ENCODE results near the gene NELFB. TPM values are rescaled to one million over a fixed set of nuclear protein-coding genes. Genes with fewer than 3 reads are reported as not detected.

The NELFB gene
- total RNA-seq, 2 experiments from 2014 or later: 70.8 to 75.3 TPM

- ATAC-seq (peak; percentile 46), DNase-seq (peak; percentile 89)
- CTCF ChIA-PET: interaction anchor here (0.6 to 6.8 kb wide), 26 partner anchors 11 to 232 kb away, joined by 3 to 110 read pairs (median 6); partner anchors contain the start of genes ANAPC2, GRIN1, MAN1B1 and NDOR1
- Mint-ChIP-seq H3K36me3 (no peaks in the 10 kb centered on the region), H3K4me1 (peaks cover 18% of the 10 kb centered on the region), H3K9me3 (ENCODE audit: low read depth) (no peaks in the 10 kb centered on the region), H3K4me3 (no peak within 1 kb of the TSS), H3K27me3 (no peaks in the 10 kb centered on the region), H3K27ac (no peak within 1 kb of the TSS)
Measured at GRCh38 chr9:137227054-137227852, 27.9 kb upstream of the NELFB start, which contains the start of gene RNF224. TSS of gene RNF224 (plus strand) at chr9:137227502. CDS start at chr9:137228336, 834 bp downstream.

- no peak for DNase-seq
- no peak for ATAC-seq
- no peak overlapping the region for H3K27ac Mint-ChIP-seq
Measured at GRCh38 chr9:137227853-137228505, 27.1 kb upstream of the NELFB start.

GRCh38 chr9:137228506-137228967 lies 26.6 kb upstream of the NELFB start:
- Mint-ChIP-seq H3K36me3 (no peaks in the 10 kb centered on the region), H3K27me3 (no peaks in the 10 kb centered on the region), H3K4me3 (no peak overlapping the region), H3K4me1 (peaks cover 14% of the 10 kb centered on the region), H3K9me3 (ENCODE audit: low read depth) (no peaks in the 10 kb centered on the region), H3K27ac (no peak overlapping the region)
- ATAC-seq (no peak), DNase-seq (no peak)
- CTCF ChIA-PET: interaction anchor here (0.6 to 6.8 kb wide), 11 partner anchors 10 to 285 kb away, joined by 3 to 110 read pairs (median 17); partner anchors contain the start of genes ANAPC2, NDOR1, SAPCD2 and SSNA1

More at GRCh38 chr9:137227853-137228505, 27.1 kb upstream of the NELFB start:
- Mint-ChIP-seq H3K9me3 (ENCODE audit: low read depth) (no peaks in the 10 kb centered on the region), H3K27me3 (no peaks in the 10 kb centered on the region), H3K4me3 (no peak overlapping the region), H3K36me3 (no peaks in the 10 kb centered on the region), H3K4me1 (peaks cover 15% of the 10 kb centered on the region)
- CTCF ChIA-PET: interaction anchor here (0.7 to 6.8 kb wide), 20 partner anchors 11 to 231 kb away, joined by 3 to 110 read pairs (median 10); partner anchors contain the start of genes ANAPC2, MAN1B1, NDOR1 and NSMF

- no peak for ATAC-seq
- CTCF ChIA-PET: interaction anchor here (0.6 to 3.2 kb wide), 6 partner anchors 11 to 284 kb away, joined by 3 to 19 read pairs (median 4); partner anchors contain the start of genes ANAPC2 and SSNA1
Measured at GRCh38 chr9:137228968-137229896, 25.9 kb upstream of the NELFB start.

GRCh38 chr9:137229903-137230704 lies 25.0 kb upstream of the NELFB start:
- H3K4me3 Mint-ChIP-seq: no peak overlapping the region
- DNase-seq: no peak
- no peaks in the 10 kb centered on the region for H3K9me3 Mint-ChIP-seq (ENCODE audit: low read depth)
- peaks cover 6% of the 10 kb centered on the region for H3K4me1 Mint-ChIP-seq
- no peak for ATAC-seq
- H3K27ac Mint-ChIP-seq: no peak overlapping the region
- H3K27me3 Mint-ChIP-seq: no peaks in the 10 kb centered on the region
- CTCF ChIA-PET: interaction anchor here (0.9 to 2.3 kb wide), 6 partner anchors 10 to 184 kb away, joined by 3 to 7 read pairs (median 4); partner anchors contain the start of genes ANAPC2 and SSNA1
- H3K36me3 Mint-ChIP-seq: no peaks in the 10 kb centered on the region

More at GRCh38 chr9:137228968-137229896, 25.9 kb upstream of the NELFB start:
- H3K4me3 Mint-ChIP-seq: no peak overlapping the region
- DNase-seq: no peak
- no peak overlapping the region for H3K27ac Mint-ChIP-seq
- no peaks in the 10 kb centered on the region for H3K36me3 Mint-ChIP-seq
- H3K4me1 Mint-ChIP-seq: peaks cover 11% of the 10 kb centered on the region
- H3K27me3 Mint-ChIP-seq: no peaks in the 10 kb centered on the region
- no peaks in the 10 kb centered on the region for H3K9me3 Mint-ChIP-seq (ENCODE audit: low read depth)

GRCh38 chr9:137230705-137231371 lies 24.3 kb upstream of the NELFB start, which contains the start of gene SLC34A3:
TSS of gene SLC34A3 (plus strand) at chr9:137230901. CDS start at chr9:137231703, 802 bp downstream.
- DNase-seq: no peak
- H3K27me3 Mint-ChIP-seq: no peaks in the 10 kb centered on the region
- no peak within 1 kb of the TSS for H3K27ac Mint-ChIP-seq
- H3K4me1 Mint-ChIP-seq: peaks cover 2% of the 10 kb centered on the region
- no peak for ATAC-seq
- H3K4me3 Mint-ChIP-seq: no peak within 1 kb of the TSS
- H3K9me3 Mint-ChIP-seq (ENCODE audit: low read depth): no peaks in the 10 kb centered on the region
- no peaks in the 10 kb centered on the region for H3K36me3 Mint-ChIP-seq
- CTCF ChIA-PET: interaction anchor here (0.9 to 2.3 kb wide), 6 partner anchors 9 to 184 kb away, joined by 3 to 7 read pairs (median 4); partner anchors contain the start of genes ANAPC2 and SSNA1

- Mint-ChIP-seq H3K27me3 (no peaks in the 10 kb centered on the region), H3K4me1 (peaks cover 2% of the 10 kb centered on the region), H3K4me3 (no peak overlapping the region), H3K9me3 (ENCODE audit: low read depth) (no peaks in the 10 kb centered on the region), H3K27ac (no peak overlapping the region), H3K36me3 (no peaks in the 10 kb centered on the region)
- ATAC-seq (no peak), DNase-seq (no peak)
- CTCF ChIA-PET: interaction anchor here (1.6 to 2.3 kb wide), 2 partner anchors 9 to 136 kb away, joined by 5 to 7 read pairs; no protein-coding TSS in a partner anchor
Measured at GRCh38 chr9:137231372-137232039, 23.6 kb upstream of the NELFB start.

- H3K27ac Mint-ChIP-seq: no peak overlapping the region
- no peaks in the 10 kb centered on the region for H3K27me3 Mint-ChIP-seq
- H3K36me3 Mint-ChIP-seq: no peaks in the 10 kb centered on the region
- ATAC-seq (no peak), DNase-seq (no peak)
- no peaks in the 10 kb centered on the region for H3K9me3 Mint-ChIP-seq (ENCODE audit: low read depth)
- H3K4me1 Mint-ChIP-seq: peaks cover 2% of the 10 kb centered on the region
- CTCF ChIA-PET: no interaction called here
- H3K4me3 Mint-ChIP-seq: no peak overlapping the region
Measured at GRCh38 chr9:137232101-137232500, 23.0 kb upstream of the NELFB start.

GRCh38 chr9:137232510-137232909 lies 22.6 kb upstream of the NELFB start:
- CTCF ChIA-PET: no interaction called here
- H3K27me3 Mint-ChIP-seq: no peaks in the 10 kb centered on the region
- peaks cover 2% of the 10 kb centered on the region for H3K4me1 Mint-ChIP-seq
- H3K36me3 Mint-ChIP-seq: no peaks in the 10 kb centered on the region
- no peak overlapping the region for H3K4me3 Mint-ChIP-seq
- no peaks in the 10 kb centered on the region for H3K9me3 Mint-ChIP-seq (ENCODE audit: low read depth)
- DNase-seq (no peak), ATAC-seq (no peak)
- H3K27ac Mint-ChIP-seq: no peak overlapping the region

- Mint-ChIP-seq H3K27ac (no peak overlapping the region), H3K4me3 (no peak overlapping the region), H3K27me3 (no peaks in the 10 kb centered on the region), H3K4me1 (peaks cover 3% of the 10 kb centered on the region), H3K9me3 (ENCODE audit: low read depth) (no peaks in the 10 kb centered on the region), H3K36me3 (no peaks in the 10 kb centered on the region)
- CTCF ChIA-PET: interaction anchor here (1.2 to 7.1 kb wide), 2 partner anchors 11 to 114 kb away, joined by 3 to 91 read pairs; partner anchors contain the start of genes DPP7 and RNF208
- ATAC-seq (no peak), DNase-seq (no peak)
Measured at GRCh38 chr9:137233143-137233980, 21.8 kb upstream of the NELFB start.

All from activated CD8-positive, alpha-beta memory T cell treated with anti-CD3 and anti-CD28 coated beads, Interleukin-2, amount 10 ng/mL, durations not matched to agents 7 days and 5 days (primary cell).